ENCODE results near the gene SRSF1.
"Not testable (repeated sequence)": the region's sequence is repeated elsewhere in the genome, so short reads cannot be mapped to it uniquely, and the experiment has no call there.

The SRSF1 gene

GRCh38 chr17:58006924-58007780 is at the start of gene SRSF1:
SRSF1 (minus strand) TSS chr17:58007246; CDS start chr17:58007137, 109 bp downstream.
- peak; percentile 96 for DNase-seq

GRCh38 chr17:58056476-58056875 is 49.4 kb upstream of the SRSF1 start:
- DNase-seq = no peak

- DNase-seq = no peak
Observed at GRCh38 chr17:58054641-58055040, 47.6 kb upstream of the SRSF1 start.

GRCh38 chr17:58052945-58053715 is 46.1 kb upstream of the SRSF1 start:
- peak; percentile 4 for DNase-seq

GRCh38 chr17:58052407-58052806 is 45.4 kb upstream of the SRSF1 start:
- no peak for DNase-seq

- no peak for DNase-seq
Observed at GRCh38 chr17:58051468-58051867, 44.4 kb upstream of the SRSF1 start.

GRCh38 chr17:58050966-58051365 is 43.9 kb upstream of the SRSF1 start:
- no peak for DNase-seq

GRCh38 chr17:58049533-58049932 is 42.5 kb upstream of the SRSF1 start:
- no peak for DNase-seq

- no peak for DNase-seq
Observed at GRCh38 chr17:58047376-58048150, 40.5 kb upstream of the SRSF1 start.

GRCh38 chr17:58046239-58047094 is 39.4 kb upstream of the SRSF1 start:
- DNase-seq = no peak

GRCh38 chr17:58044256-58044655 is 37.2 kb upstream of the SRSF1 start:
- not testable (repeated sequence) for DNase-seq

- no peak for DNase-seq
Observed at GRCh38 chr17:58043221-58044181, 36.5 kb upstream of the SRSF1 start.

- DNase-seq = no peak
Observed at GRCh38 chr17:58041161-58041560, 34.1 kb upstream of the SRSF1 start.

- no peak for DNase-seq
Observed at GRCh38 chr17:58040386-58040785, 33.3 kb upstream of the SRSF1 start.

GRCh38 chr17:58039975-58040374 is 32.9 kb upstream of the SRSF1 start:
- no peak for DNase-seq

GRCh38 chr17:58032691-58033415 is 25.8 kb upstream of the SRSF1 start:
- DNase-seq = no peak

- DNase-seq = no peak
Observed at GRCh38 chr17:58028578-58028977, 21.5 kb upstream of the SRSF1 start.

- DNase-seq = no peak
Observed at GRCh38 chr17:58020401-58020800, 13.4 kb upstream of the SRSF1 start.

- DNase-seq = no peak
Observed at GRCh38 chr17:58019521-58019920, 12.5 kb upstream of the SRSF1 start.

GRCh38 chr17:58019039-58019438 is 12.0 kb upstream of the SRSF1 start:
- no peak for DNase-seq
